ENCODE results near the gene HOXB3.

GRCh38 chr17:48547808-48548522 lies 42.1 kb downstream of the HOXB3 start:
- TF ChIP-seq CTCF (IDR thresholded peaks at IDR 0.05) (no peak), POLR2A (IDR thresholded peaks at IDR 0.05) (no peak)
